ENCODE measurements around the gene SLC15A1.

Gene SLC15A1

DNA sequence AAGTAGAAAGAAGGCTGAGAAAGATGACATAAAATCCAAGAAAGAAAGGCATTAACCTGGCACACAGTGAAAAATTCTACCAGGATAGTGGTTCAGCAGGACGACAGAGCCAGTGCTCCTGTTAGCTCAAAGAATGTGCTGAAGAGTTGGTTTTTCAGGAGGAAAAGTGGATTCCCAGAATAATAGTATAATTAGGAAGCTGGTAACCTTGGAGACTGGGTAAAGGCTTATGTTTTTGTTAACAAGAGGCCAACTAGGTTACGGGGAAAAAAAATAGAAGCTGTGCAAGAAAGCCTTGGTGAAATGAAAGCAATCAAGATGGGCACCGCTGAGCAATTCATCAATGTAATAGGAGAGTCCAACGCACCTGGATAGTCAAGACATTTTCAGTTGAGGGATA is 54.7 kb downstream of the SLC15A1 start:
- CTCF ChIA-PET, result interaction anchor here (1.0 kb wide), 1 partner anchor 18 kb away, joined by 3 read pairs; no protein-coding TSS in a partner anchor
- DNase-seq (ENCODE audit: extremely low spot score), result no peak
- TF ChIP-seq, protein P1, sequence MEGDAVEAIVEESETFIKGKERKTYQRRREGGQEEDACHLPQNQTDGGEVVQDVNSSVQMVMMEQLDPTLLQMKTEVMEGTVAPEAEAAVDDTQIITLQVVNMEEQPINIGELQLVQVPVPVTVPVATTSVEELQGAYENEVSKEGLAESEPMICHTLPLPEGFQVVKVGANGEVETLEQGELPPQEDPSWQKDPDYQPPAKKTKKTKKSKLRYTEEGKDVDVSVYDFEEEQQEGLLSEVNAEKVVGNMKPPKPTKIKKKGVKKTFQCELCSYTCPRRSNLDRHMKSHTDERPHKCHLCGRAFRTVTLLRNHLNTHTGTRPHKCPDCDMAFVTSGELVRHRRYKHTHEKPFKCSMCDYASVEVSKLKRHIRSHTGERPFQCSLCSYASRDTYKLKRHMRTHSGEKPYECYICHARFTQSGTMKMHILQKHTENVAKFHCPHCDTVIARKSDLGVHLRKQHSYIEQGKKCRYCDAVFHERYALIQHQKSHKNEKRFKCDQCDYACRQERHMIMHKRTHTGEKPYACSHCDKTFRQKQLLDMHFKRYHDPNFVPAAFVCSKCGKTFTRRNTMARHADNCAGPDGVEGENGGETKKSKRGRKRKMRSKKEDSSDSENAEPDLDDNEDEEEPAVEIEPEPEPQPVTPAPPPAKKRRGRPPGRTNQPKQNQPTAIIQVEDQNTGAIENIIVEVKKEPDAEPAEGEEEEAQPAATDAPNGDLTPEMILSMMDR (IDR thresholded peaks at IDR 0.05; ENCODE audit: control extremely low read depth, extremely low read depth, low read depth, missing control alignments), result no peak
- POLR2A ChIA-PET, result no interaction called here

GRCh38 chr13:98693756-98694155 is 58.7 kb downstream of the SLC15A1 start:
- no peak for DNase-seq (ENCODE audit: extremely low spot score)

GRCh38 chr13:98691360-98691759 is 61.1 kb downstream of the SLC15A1 start:
- CTCF ChIA-PET, result interaction anchor here (2.0 kb wide), 1 partner anchor 38 kb away, joined by 4 read pairs; no protein-coding TSS in a partner anchor
- POLR2A ChIA-PET, result no interaction called here
- no peak for DNase-seq (ENCODE audit: extremely low spot score)
- TF ChIP-seq, protein P1 (IDR thresholded peaks at IDR 0.05; ENCODE audit: control extremely low read depth, extremely low read depth, low read depth, missing control alignments), result no peak

More at GRCh38 chr13:98693756-98694155, 58.7 kb downstream of the SLC15A1 start:
- TF ChIP-seq, protein P1 (IDR thresholded peaks at IDR 0.05; ENCODE audit: control extremely low read depth, extremely low read depth, low read depth, missing control alignments), result no peak
- ChIA-PET POLR2A (no interaction called here), CTCF (no interaction called here)

DNA sequence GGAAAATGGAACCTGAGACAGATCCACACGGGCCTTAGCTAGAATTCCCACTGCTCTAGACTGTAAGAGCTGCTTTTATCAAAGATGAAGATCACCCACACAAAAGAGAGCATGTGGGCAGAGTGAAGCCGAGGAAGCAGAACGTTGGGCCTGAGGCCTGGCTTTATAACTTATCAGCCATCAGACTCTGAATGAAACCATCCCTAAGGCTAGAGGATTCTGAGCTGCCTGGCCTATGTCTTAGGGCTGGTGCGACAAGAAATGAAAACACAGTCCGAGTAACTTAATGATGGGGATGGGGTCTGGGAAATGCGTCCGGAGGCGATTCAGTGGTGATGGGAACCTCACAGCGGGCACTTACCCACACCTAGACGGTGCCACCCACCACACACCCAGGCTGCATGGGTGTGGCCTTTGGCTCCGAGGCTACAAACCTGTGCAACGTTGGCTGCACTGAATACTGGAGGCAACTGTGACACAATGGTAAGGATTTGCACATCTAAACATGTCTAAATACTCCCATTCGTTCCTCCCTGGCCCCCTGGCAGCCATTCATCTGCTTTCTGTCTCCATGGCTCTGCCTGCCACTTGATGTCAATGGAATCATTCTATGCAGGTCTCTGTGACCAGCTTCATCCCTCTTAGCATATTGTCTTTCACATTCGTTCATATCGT is 62.0 kb downstream of the SLC15A1 start:
- POLR2A ChIA-PET, result no interaction called here
- CTCF ChIA-PET, result interaction anchor here (1.4 to 2.0 kb wide), 3 partner anchors 11 to 37 kb away, joined by 4 to 6 read pairs (median 4); no protein-coding TSS in a partner anchor
- TF ChIP-seq, protein P1 (IDR thresholded peaks at IDR 0.05; ENCODE audit: control extremely low read depth, extremely low read depth, low read depth, missing control alignments), result no peak
- DNase-seq (ENCODE audit: extremely low spot score), result no peak

- DNase-seq (ENCODE audit: extremely low spot score), result no peak
- TF ChIP-seq, protein P1 (IDR thresholded peaks at IDR 0.05; ENCODE audit: control extremely low read depth, extremely low read depth, low read depth, missing control alignments), result no peak
- POLR2A ChIA-PET, result no interaction called here
- CTCF ChIA-PET, result interaction anchor here (1.4 to 2.0 kb wide), 3 partner anchors 12 to 36 kb away, joined by 4 to 6 read pairs (median 4); no protein-coding TSS in a partner anchor
Observed at GRCh38 chr13:98689347-98689968, 63.0 kb downstream of the SLC15A1 start.

- ChIA-PET CTCF (interaction anchor here (2.4 kb wide), 1 partner anchor 36 kb away, joined by 10 read pairs; no protein-coding TSS in a partner anchor), POLR2A (no interaction called here)
- TF ChIP-seq, protein P1 (IDR thresholded peaks at IDR 0.05; ENCODE audit: control extremely low read depth, extremely low read depth, low read depth, missing control alignments), result no peak
- DNase-seq (ENCODE audit: extremely low spot score), result no peak
Observed at GRCh38 chr13:98688373-98688772, 64.1 kb downstream of the SLC15A1 start.
